WTC11 (cell line): ENCODE measurements around the gene NBL1. TPM values are rescaled to one million over a fixed set of nuclear protein-coding genes. Genes with fewer than 3 reads are reported as not detected.
"Not testable (repeated sequence)": the region's sequence is repeated elsewhere in the genome, so short reads cannot be mapped to it uniquely, and the experiment has no call there.

Source experiments
- ATAC-seq: fragments of 200-7000 bp; cut with Tn5 transposase; 2 replicates; pipeline ENCODE4 v1.10.0; 2021; ENCODE audit warnings: mild to moderate bottlenecking, moderate library complexity
- CTCF ChIA-PET: fragments of 300-600 bp; sonication (Branson Sonifier 250); formaldehyde crosslinking; loops from one replicate; lab custom pipeline; 2021; ENCODE audit warnings: antibody characterized with exemption; lab: Charles Lee
- POLR2A ChIA-PET: fragments of 350-600 bp; sonication (Branson Sonifier 250); formaldehyde crosslinking; loops from one replicate; lab custom pipeline; 2021; ENCODE audit warnings: antibody characterized with exemption; lab: Charles Lee
- DNase-seq: peaks from one replicate; pipeline ENCODE4 v3.0.0; 2021; ENCODE audit warnings: low spot score
- H3K27ac Mint-ChIP-seq: 2 replicates; pipeline ENCODE4 v1.8.0; 2021; ENCODE audit warnings: mixed read lengths
- H3K27me3 Mint-ChIP-seq: 2 replicates; pipeline ENCODE4 v1.8.0; 2021; ENCODE audit warnings: low read depth, mild to moderate bottlenecking, moderate library complexity, mixed read lengths
- H3K36me3 Mint-ChIP-seq: 2 replicates; pipeline ENCODE4 v1.8.0; 2021; ENCODE audit warnings: mixed read lengths
- H3K4me1 Mint-ChIP-seq: 2 replicates; pipeline ENCODE4 v1.8.0; 2022; ENCODE audit warnings: mixed read lengths
- H3K4me3 Mint-ChIP-seq: 2 replicates; pipeline ENCODE4 v1.8.0; 2021; ENCODE audit warnings: mild to moderate bottlenecking, moderate library complexity, mixed read lengths
- H3K9me3 Mint-ChIP-seq: 2 replicates; pipeline ENCODE4 v1.8.0; 2021; ENCODE audit warnings: mixed read lengths
- ATF1 ChIP-seq: sonication (generic); formaldehyde crosslinking; IDR thresholded peaks from 2 replicates; pipeline ENCODE4 v1.8.1; 2023; ENCODE audit warnings: mild to moderate bottlenecking, moderate library complexity, missing genetic modification reagents
- EMX1 ChIP-seq: fragments of 250-450 bp; sonication (Bioruptor Pico); IDR thresholded peaks from 2 replicates; pipeline ENCODE4 v1.8.0; 2021; ENCODE audit warnings: mild to moderate bottlenecking
- GABPB1 ChIP-seq: sonication (generic); formaldehyde crosslinking; IDR thresholded peaks from 2 replicates; pipeline ENCODE4 v1.8.1; 2023; ENCODE audit warnings: mild to moderate bottlenecking, missing genetic modification reagents
- GTF2I ChIP-seq: fragments of 250-450 bp; sonication (Bioruptor Pico); conservative IDR thresholded peaks from 2 replicates; pipeline ENCODE4 v1.4.0; 2021; ENCODE audit warnings: mild to moderate bottlenecking
- IRF2 ChIP-seq: sonication (generic); formaldehyde crosslinking; IDR thresholded peaks from 2 replicates; pipeline ENCODE4 v1.8.0; 2022; ENCODE audit warnings: low read depth, missing genetic modification reagents, borderline replicate concordance
- JAZF1 ChIP-seq: fragments of 250-450 bp; sonication (Bioruptor Pico); IDR thresholded peaks from 2 replicates; pipeline ENCODE4 v1.9.0; 2021; ENCODE audit warnings: moderate library complexity, mild to moderate bottlenecking, inconsistent platforms
- NFYB ChIP-seq: sonication (generic); formaldehyde crosslinking; conservative IDR thresholded peaks from 2 replicates; pipeline ENCODE4 v1.8.0; 2022; ENCODE audit warnings: low read depth, missing genetic modification reagents
- NR1H2 ChIP-seq: sonication (generic); formaldehyde crosslinking; IDR thresholded peaks from 2 replicates; pipeline ENCODE4 v1.9.0; 2021; ENCODE audit warnings: mild to moderate bottlenecking, moderate library complexity, missing genetic modification reagents
- NR2C2 ChIP-seq: sonication (generic); formaldehyde crosslinking; IDR thresholded peaks from 2 replicates; pipeline ENCODE4 v1.8.0; 2022; ENCODE audit warnings: mild to moderate bottlenecking, missing genetic modification reagents
- PRRX2 ChIP-seq: fragments of 250-450 bp; sonication (Bioruptor Pico); IDR thresholded peaks from 2 replicates; pipeline ENCODE4 v1.8.0; 2021; ENCODE audit warnings: mild to moderate bottlenecking
- SMAD4 ChIP-seq: sonication (generic); formaldehyde crosslinking; IDR thresholded peaks from 2 replicates; pipeline ENCODE4 v1.8.0; 2022; ENCODE audit warnings: mild to moderate bottlenecking, missing genetic modification reagents
- SOX15 ChIP-seq: fragments of 250-450 bp; sonication (Bioruptor Pico); IDR thresholded peaks from 2 replicates; pipeline ENCODE4 v1.9.0; 2021; ENCODE audit warnings: mild to moderate bottlenecking
- TEAD1 ChIP-seq: sonication (generic); formaldehyde crosslinking; IDR thresholded peaks from 2 replicates; pipeline ENCODE4 v1.8.0; 2022; ENCODE audit warnings: mild to moderate bottlenecking, missing genetic modification reagents
- ZNF396 ChIP-seq: fragments of 250-450 bp; sonication (Bioruptor Pico); IDR thresholded peaks from 2 replicates; pipeline ENCODE4 v1.8.0; 2021; ENCODE audit warnings: mild to moderate bottlenecking, moderate library complexity, borderline replicate concordance
- total RNA-seq: library from RNA; stranded (reverse); gene quantifications from 3 replicates; pipeline ENCODE4 v1.2.3, GENCODE V29; 2021
- TF ChIP-seq, protein P1 (sequence below): sonication (generic); formaldehyde crosslinking; IDR thresholded peaks from 2 replicates; pipeline ENCODE4 v1.8.0; 2022; ENCODE audit warnings: mild to moderate bottlenecking, missing genetic modification reagents
- TF ChIP-seq, protein P2 (sequence below): fragments of 200-600 bp; IDR thresholded peaks from 2 replicates; pipeline ENCODE4 v1.8.0; 2022; ENCODE audit warnings: antibody characterized with exemption
- TF ChIP-seq, protein P3 (sequence below): sonication (generic); formaldehyde crosslinking; IDR thresholded peaks from 2 replicates; pipeline ENCODE4 v1.8.0; 2022; ENCODE audit warnings: missing genetic modification reagents
- TF ChIP-seq, protein P4 (sequence below): fragments of 250-450 bp; sonication (Bioruptor Pico); IDR thresholded peaks from 2 replicates; pipeline ENCODE4 v1.9.0; 2021; ENCODE audit warnings: moderate library complexity, mild to moderate bottlenecking, inconsistent platforms, borderline replicate concordance
- TF ChIP-seq, protein P5 (sequence below): sonication (generic); formaldehyde crosslinking; IDR thresholded peaks from 2 replicates; pipeline ENCODE4 v1.8.0; 2022; ENCODE audit warnings: mild to moderate bottlenecking, missing genetic modification reagents
- TF ChIP-seq, protein P6 (sequence below): sonication (generic); formaldehyde crosslinking; IDR thresholded peaks from 2 replicates; pipeline ENCODE4 v1.8.0; 2023; ENCODE audit warnings: missing genetic modification reagents

The NBL1 gene
- total RNA-seq, 1 experiment from 2014 or later = 17.1 TPM

DNA sequence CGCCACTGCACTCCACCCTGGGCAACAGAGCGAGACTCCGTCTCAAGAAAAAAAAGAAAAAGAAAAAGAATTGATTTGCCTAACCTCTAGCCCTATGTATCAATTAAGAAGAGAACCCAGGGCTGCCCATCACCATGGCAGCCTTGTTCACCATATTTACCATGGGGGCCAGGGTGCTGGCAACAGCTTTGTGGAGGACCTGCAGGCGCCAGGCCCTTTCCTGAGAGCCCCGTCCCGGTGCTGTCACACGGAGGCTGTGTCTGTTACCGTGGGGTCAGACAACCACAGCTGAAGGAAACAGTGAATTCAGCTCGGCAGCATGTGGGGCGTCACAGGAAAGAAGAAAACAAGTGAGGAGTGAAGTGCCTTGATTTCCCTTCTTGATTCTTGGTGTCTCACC, 6.5 kb upstream of the NBL1 start:
- Mint-ChIP-seq H3K4me3 (no peak overlapping the region), H3K9me3 (no peaks in the 10 kb centered on the region), H3K4me1 (peaks cover 14% of the 10 kb centered on the region), H3K27me3 (peaks cover 22% of the 10 kb centered on the region), H3K27ac (no peak overlapping the region)
- ChIA-PET POLR2A (no interaction called here), CTCF (interaction anchor here (1.4 kb wide), 1 partner anchor 55 kb away, joined by 6 read pairs; no protein-coding TSS in a partner anchor)
- no peak for ATAC-seq
- no peak for DNase-seq
- TF ChIP-seq ZNF396 (CRISPR knock-in tag) (no peak), NFYB (CRISPR knock-in tag) (no peak), TEAD1 (CRISPR knock-in tag) (no peak), GABPB1 (CRISPR knock-in tag) (no peak), PRRX2 (CRISPR knock-in tag) (no peak), JAZF1 (CRISPR knock-in tag) (no peak), EMX1 (CRISPR knock-in tag) (no peak), NR1H2 (no peak), IRF2 (CRISPR knock-in tag) (no peak), SOX15 (CRISPR knock-in tag) (no peak)
- TF ChIP-seq, protein P1, sequence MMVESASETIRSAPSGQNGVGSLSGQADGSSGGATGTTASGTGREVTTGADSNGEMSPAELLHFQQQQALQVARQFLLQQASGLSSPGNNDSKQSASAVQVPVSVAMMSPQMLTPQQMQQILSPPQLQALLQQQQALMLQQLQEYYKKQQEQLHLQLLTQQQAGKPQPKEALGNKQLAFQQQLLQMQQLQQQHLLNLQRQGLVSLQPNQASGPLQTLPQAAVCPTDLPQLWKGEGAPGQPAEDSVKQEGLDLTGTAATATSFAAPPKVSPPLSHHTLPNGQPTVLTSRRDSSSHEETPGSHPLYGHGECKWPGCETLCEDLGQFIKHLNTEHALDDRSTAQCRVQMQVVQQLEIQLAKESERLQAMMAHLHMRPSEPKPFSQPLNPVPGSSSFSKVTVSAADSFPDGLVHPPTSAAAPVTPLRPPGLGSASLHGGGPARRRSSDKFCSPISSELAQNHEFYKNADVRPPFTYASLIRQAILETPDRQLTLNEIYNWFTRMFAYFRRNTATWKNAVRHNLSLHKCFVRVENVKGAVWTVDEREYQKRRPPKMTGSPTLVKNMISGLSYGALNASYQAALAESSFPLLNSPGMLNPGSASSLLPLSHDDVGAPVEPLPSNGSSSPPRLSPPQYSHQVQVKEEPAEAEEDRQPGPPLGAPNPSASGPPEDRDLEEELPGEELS (CRISPR knock-in tag) = no peak
- TF ChIP-seq, protein P2, sequence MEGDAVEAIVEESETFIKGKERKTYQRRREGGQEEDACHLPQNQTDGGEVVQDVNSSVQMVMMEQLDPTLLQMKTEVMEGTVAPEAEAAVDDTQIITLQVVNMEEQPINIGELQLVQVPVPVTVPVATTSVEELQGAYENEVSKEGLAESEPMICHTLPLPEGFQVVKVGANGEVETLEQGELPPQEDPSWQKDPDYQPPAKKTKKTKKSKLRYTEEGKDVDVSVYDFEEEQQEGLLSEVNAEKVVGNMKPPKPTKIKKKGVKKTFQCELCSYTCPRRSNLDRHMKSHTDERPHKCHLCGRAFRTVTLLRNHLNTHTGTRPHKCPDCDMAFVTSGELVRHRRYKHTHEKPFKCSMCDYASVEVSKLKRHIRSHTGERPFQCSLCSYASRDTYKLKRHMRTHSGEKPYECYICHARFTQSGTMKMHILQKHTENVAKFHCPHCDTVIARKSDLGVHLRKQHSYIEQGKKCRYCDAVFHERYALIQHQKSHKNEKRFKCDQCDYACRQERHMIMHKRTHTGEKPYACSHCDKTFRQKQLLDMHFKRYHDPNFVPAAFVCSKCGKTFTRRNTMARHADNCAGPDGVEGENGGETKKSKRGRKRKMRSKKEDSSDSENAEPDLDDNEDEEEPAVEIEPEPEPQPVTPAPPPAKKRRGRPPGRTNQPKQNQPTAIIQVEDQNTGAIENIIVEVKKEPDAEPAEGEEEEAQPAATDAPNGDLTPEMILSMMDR = no peak
- TF ChIP-seq, protein P3, sequence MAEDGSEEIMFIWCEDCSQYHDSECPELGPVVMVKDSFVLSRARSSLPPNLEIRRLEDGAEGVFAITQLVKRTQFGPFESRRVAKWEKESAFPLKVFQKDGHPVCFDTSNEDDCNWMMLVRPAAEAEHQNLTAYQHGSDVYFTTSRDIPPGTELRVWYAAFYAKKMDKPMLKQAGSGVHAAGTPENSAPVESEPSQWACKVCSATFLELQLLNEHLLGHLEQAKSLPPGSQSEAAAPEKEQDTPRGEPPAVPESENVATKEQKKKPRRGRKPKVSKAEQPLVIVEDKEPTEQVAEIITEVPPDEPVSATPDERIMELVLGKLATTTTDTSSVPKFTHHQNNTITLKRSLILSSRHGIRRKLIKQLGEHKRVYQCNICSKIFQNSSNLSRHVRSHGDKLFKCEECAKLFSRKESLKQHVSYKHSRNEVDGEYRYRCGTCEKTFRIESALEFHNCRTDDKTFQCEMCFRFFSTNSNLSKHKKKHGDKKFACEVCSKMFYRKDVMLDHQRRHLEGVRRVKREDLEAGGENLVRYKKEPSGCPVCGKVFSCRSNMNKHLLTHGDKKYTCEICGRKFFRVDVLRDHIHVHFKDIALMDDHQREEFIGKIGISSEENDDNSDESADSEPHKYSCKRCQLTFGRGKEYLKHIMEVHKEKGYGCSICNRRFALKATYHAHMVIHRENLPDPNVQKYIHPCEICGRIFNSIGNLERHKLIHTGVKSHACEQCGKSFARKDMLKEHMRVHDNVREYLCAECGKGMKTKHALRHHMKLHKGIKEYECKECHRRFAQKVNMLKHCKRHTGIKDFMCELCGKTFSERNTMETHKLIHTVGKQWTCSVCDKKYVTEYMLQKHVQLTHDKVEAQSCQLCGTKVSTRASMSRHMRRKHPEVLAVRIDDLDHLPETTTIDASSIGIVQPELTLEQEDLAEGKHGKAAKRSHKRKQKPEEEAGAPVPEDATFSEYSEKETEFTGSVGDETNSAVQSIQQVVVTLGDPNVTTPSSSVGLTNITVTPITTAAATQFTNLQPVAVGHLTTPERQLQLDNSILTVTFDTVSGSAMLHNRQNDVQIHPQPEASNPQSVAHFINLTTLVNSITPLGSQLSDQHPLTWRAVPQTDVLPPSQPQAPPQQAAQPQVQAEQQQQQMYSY (CRISPR knock-in tag) = no peak
- TF ChIP-seq, protein P4, sequence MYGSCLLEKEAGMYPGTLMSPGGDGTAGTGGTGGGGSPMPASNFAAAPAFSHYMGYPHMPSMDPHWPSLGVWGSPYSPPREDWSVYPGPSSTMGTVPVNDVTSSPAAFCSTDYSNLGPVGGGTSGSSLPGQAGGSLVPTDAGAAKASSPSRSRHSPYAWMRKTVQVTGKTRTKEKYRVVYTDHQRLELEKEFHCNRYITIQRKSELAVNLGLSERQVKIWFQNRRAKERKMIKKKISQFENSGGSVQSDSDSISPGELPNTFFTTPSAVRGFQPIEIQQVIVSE = no peak
- TF ChIP-seq, all 79 proteins: peak for 0
- H3K36me3 Mint-ChIP-seq = no peaks in the 10 kb centered on the region

DNA sequence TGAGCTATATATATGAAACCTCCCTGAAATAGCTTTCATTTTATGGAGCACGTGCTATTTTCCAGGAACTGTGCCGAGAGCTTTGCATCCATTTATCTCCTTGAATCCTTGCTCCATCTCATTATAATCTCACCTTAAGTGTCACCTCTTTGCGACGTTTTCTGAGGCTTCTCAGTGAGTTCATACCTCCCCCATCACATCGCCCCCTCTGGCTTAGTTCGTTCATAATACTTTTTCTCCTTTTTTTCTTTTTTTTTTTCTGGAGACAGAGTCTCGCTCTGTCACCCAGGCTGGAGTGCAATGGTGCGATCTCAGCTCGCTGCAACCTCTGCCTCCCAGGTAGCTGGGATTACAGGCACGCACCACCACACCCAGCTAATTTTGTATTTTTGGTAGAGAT, 4.9 kb upstream of the NBL1 start:
- H3K36me3 Mint-ChIP-seq, H3K27ac Mint-ChIP-seq, DNase-seq, POLR2A ChIA-PET, H3K9me3 Mint-ChIP-seq, ATAC-seq, H3K4me3 Mint-ChIP-seq: not testable (repeated sequence)
- CTCF ChIA-PET = interaction anchor here (0.7 to 3.2 kb wide), 7 partner anchors 9 to 286 kb away, joined by 3 to 23 read pairs (median 4); no protein-coding TSS in a partner anchor
- peaks cover 20% of the 10 kb centered on the region for H3K4me1 Mint-ChIP-seq
- H3K27me3 Mint-ChIP-seq = peaks cover 34% of the 10 kb centered on the region

DNA sequence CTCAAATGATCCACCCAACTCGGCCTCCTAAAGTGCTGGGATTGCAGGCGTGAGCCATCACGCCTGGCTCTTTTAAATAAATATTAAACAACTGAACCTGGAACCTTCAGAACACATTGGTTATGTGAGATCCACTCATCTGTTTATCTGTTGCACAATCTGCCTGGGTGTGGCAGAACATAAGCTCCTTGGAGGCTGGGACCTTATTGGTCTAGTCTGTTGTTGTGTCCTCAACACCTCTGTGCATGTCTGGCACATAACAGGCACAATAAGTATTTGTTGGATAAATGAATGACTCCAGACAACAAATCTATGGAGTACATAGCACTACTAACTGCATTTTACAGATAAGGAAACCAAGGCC, 4.1 kb upstream of the NBL1 start:
- H3K4me1 Mint-ChIP-seq = peaks cover 20% of the 10 kb centered on the region
- DNase-seq = no peak
- H3K9me3 Mint-ChIP-seq = no peaks in the 10 kb centered on the region
- ATAC-seq = no peak
- ChIA-PET POLR2A (interaction anchor here (0.9 kb wide), 2 partner anchors 11 to 155 kb away, joined by 3 to 5 read pairs; partner anchors contain the start of gene CAPZB), CTCF (interaction anchor here (1.0 to 3.2 kb wide), 16 partner anchors 9 to 327 kb away, joined by 3 to 23 read pairs (median 4); partner anchors contain the start of gene SLC66A1)
- no peak overlapping the region for H3K27ac Mint-ChIP-seq
- H3K27me3 Mint-ChIP-seq = peaks cover 38% of the 10 kb centered on the region
- no peaks in the 10 kb centered on the region for H3K36me3 Mint-ChIP-seq
- H3K4me3 Mint-ChIP-seq = no peak overlapping the region
- TF ChIP-seq ZNF396 (CRISPR knock-in tag) (no peak), SMAD4 (CRISPR knock-in tag) (no peak), NR2C2 (no peak), ATF1 (CRISPR knock-in tag) (no peak), GTF2I (CRISPR knock-in tag) (no peak)
- TF ChIP-seq, protein P5, sequence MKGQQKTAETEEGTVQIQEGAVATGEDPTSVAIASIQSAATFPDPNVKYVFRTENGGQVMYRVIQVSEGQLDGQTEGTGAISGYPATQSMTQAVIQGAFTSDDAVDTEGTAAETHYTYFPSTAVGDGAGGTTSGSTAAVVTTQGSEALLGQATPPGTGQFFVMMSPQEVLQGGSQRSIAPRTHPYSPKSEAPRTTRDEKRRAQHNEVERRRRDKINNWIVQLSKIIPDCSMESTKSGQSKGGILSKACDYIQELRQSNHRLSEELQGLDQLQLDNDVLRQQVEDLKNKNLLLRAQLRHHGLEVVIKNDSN (CRISPR knock-in tag) = no peak
- TF ChIP-seq, protein P6, sequence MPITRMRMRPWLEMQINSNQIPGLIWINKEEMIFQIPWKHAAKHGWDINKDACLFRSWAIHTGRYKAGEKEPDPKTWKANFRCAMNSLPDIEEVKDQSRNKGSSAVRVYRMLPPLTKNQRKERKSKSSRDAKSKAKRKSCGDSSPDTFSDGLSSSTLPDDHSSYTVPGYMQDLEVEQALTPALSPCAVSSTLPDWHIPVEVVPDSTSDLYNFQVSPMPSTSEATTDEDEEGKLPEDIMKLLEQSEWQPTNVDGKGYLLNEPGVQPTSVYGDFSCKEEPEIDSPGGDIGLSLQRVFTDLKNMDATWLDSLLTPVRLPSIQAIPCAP (CRISPR knock-in tag) = no peak
